Stimulated activated CD4-positive, alpha-beta T cell treated with anti-CD3 and anti-CD28 coated beads, TNF-alpha, amount 100 ng/mL, for 1 hour (primary cell): Measurements from ENCODE around the gene TAF1.
"Not testable (repeated sequence)": the region's sequence is repeated elsewhere in the genome, so short reads cannot be mapped to it uniquely, and the experiment has no call there.

Experiments used
- DNase-seq, 3 donors: peaks; one replicate each; pipeline ENCODE4 v3.0.0-alpha.2; 2020; ENCODE audit warnings: low read depth in 3 of 3, low spot score in 1 of 3

Gene TAF1

GRCh38 chrX:71504346-71504745, 138.2 kb downstream of the TAF1 start:
- DNase-seq: no peak

DNA sequence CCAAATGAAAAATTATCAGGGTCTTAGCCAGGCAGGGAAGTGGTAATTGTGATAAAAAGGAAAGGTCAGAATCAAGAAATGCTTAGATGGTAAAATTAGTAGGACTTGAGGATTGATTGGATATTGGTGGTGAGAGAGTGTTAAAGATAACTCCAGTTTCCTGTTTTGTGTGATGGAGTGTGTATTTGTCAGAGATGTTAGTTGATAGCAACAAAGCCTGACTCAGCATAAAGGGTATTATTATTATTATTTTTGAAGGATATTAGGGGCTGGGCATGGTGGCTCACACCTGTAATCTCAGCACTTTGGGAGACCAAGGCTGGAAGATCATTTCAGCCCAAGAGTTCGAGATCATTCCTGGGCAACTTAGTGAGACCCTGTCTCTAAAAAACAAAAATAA, 143.1 kb downstream of the TAF1 start:
- no peak for DNase-seq

- no peak for DNase-seq
Measured at GRCh38 chrX:71510161-71510560, 144.0 kb downstream of the TAF1 start.

GRCh38 chrX:71513731-71514130, 147.6 kb downstream of the TAF1 start:
- not testable (repeated sequence) for DNase-seq

DNA sequence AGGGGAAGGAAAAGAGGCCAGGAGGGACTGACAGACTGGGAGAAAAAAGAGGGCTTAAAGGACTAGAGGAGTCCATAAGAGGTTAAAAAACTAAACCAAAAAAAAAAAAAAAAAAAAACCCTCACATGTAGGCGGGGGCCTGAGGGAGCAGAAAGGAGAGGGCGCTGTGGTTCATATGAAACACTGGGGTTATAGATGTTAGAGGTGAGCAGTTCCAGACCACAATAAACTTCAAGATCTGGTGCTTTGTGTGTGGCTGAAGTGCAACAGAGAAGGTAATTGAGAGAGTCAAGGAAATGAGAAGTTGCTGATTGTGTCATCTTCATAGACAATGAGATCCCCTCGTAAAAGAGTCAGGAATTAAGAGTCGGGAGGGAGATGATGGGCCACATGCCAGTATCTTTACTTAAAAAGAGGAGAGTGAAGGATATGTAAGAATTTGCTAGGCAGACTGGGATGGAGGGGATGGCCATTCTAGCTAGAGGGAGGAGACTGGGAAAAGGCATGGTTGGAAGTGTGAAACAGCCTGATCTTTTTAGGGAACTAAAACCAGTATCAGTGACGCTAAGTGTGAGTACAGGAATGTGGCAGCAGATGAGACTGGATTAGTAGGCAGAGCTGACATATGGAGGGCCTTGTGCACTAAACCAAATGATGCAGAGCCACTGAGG, 148.3 kb downstream of the TAF1 start:
- no peak for DNase-seq

GRCh38 chrX:71515038-71515396, 148.9 kb downstream of the TAF1 start:
- no peak for DNase-seq
